GM12878 (cell line): ENCODE measurements around the gene RSPH1. TPM values are rescaled to one million over a fixed set of nuclear protein-coding genes. Genes with fewer than 3 reads are reported as not detected.
A peak's percentile ranks its signal among the peaks of the same experiment; 100 is the strongest.

Source experiments
- ATF2 ChIP-seq: IDR thresholded peaks from 2 replicates; pipeline ENCODE4 v1.6.1; 2012; ENCODE audit warnings: low read length, inconsistent platforms
- CBFB ChIP-seq: IDR thresholded peaks from 2 replicates; pipeline ENCODE4 v1.6.1; 2016; ENCODE audit warnings: antibody characterized with exemption, low read depth
- CREB1 ChIP-seq: IDR thresholded peaks from 2 replicates; pipeline ENCODE4 v1.6.1; 2012; ENCODE audit warnings: low read depth, mild to moderate bottlenecking, inconsistent platforms
- FOS ChIP-seq: IDR thresholded peaks from 3 replicates; pipeline ENCODE4 v1.6.1; 2011; ENCODE audit warnings: borderline replicate concordance; ENCODE audit not compliant: insufficient read length; ENCODE audit errors: extremely low read depth
- FOXM1 ChIP-seq: IDR thresholded peaks from 2 replicates; pipeline ENCODE4 v1.6.1; 2012; ENCODE audit warnings: low read depth, mild to moderate bottlenecking, inconsistent platforms, low read length, moderate library complexity
- GABPA ChIP-seq: IDR thresholded peaks from 2 replicates; pipeline ENCODE4 v1.6.1; 2014; ENCODE audit warnings: antibody characterized with exemption, low read depth, mild to moderate bottlenecking, inconsistent platforms
- IKZF2 ChIP-seq, 2 experiments: fragments of 450-650 bp; IDR thresholded peaks; 2 replicates each; pipeline ENCODE4 v1.6.1; 2017; ENCODE audit warnings: mild to moderate bottlenecking in 2 of 2, moderate library complexity in 2 of 2
- IRF3 ChIP-seq: fragments of 450-650 bp; IDR thresholded peaks from 2 replicates; pipeline ENCODE4 v1.6.1; 2014; ENCODE audit warnings: mild to moderate bottlenecking
- KAT2A ChIP-seq: conservative IDR thresholded peaks from 2 replicates; pipeline ENCODE4 v1.6.1; 2011; ENCODE audit warnings: low read depth, low read length; ENCODE audit not compliant: control insufficient read depth
- LARP7 ChIP-seq: fragments of 450-650 bp; IDR thresholded peaks from 2 replicates; pipeline ENCODE4 v1.6.1; 2017; ENCODE audit warnings: mild to moderate bottlenecking
- MYB ChIP-seq: fragments of 150-350 bp; IDR thresholded peaks from 2 replicates; pipeline ENCODE4 v1.6.1; 2014; ENCODE audit warnings: mild to moderate bottlenecking, low read depth, low read length, borderline replicate concordance
- NFYA ChIP-seq: IDR thresholded peaks from 2 replicates; pipeline ENCODE4 v1.6.1; 2011; ENCODE audit warnings: low read depth, mild to moderate bottlenecking, low read length, improper control_type of control experiment, borderline replicate concordance
- NFYB ChIP-seq: IDR thresholded peaks from 2 replicates; pipeline ENCODE4 v1.6.1; 2011; ENCODE audit warnings: low read depth, mild to moderate bottlenecking, low read length, improper control_type of control experiment, moderate library complexity; ENCODE audit not compliant: insufficient read depth
- NR2C1 ChIP-seq: fragments of 450-650 bp; IDR thresholded peaks from 2 replicates; pipeline ENCODE4 v1.6.1; 2017; ENCODE audit warnings: antibody characterized with exemption, mild to moderate bottlenecking, moderate library complexity
- POLR2A ChIP-seq: IDR thresholded peaks from 2 replicates; pipeline ENCODE4 v1.6.1; 2011; ENCODE audit warnings: low read depth, mild to moderate bottlenecking, low read length
- RAD51 ChIP-seq: fragments of 450-650 bp; IDR thresholded peaks from 2 replicates; pipeline ENCODE4 v1.6.1; 2016; ENCODE audit warnings: moderate library complexity, mild to moderate bottlenecking, inconsistent platforms
- RB1 ChIP-seq: fragments of 450-650 bp; formaldehyde crosslinking; IDR thresholded peaks from 2 replicates; pipeline ENCODE4 v1.6.1; 2017; ENCODE audit warnings: mild to moderate bottlenecking, borderline replicate concordance
- SP1 ChIP-seq: IDR thresholded peaks from one replicate; pipeline ENCODE4 v1.6.1; 2011; ENCODE audit warnings: low read depth, low read length
- TCF12 ChIP-seq: IDR thresholded peaks from 2 replicates; pipeline ENCODE4 v1.6.1; 2011; ENCODE audit warnings: low read depth, mild to moderate bottlenecking, low read length
- USF2 ChIP-seq: IDR thresholded peaks from 2 replicates; pipeline ENCODE4 v1.6.1; 2011; ENCODE audit warnings: low read depth, low read length, improper control_type of control experiment, borderline replicate concordance
- YBX1 ChIP-seq: fragments of 450-650 bp; IDR thresholded peaks from 2 replicates; pipeline ENCODE4 v1.6.1; 2016; ENCODE audit warnings: antibody characterized with exemption
- YY1 ChIP-seq: IDR thresholded peaks from 2 replicates; pipeline ENCODE4 v1.6.1; 2011; ENCODE audit warnings: low read depth, mild to moderate bottlenecking, low read length
- ZBED1 ChIP-seq: IDR thresholded peaks from 2 replicates; pipeline ENCODE4 v1.6.1; 2016; ENCODE audit warnings: borderline replicate concordance
- ZNF687 ChIP-seq: fragments of 450-650 bp; IDR thresholded peaks from 2 replicates; pipeline ENCODE4 v1.6.1; 2017; ENCODE audit warnings: mild to moderate bottlenecking, moderate library complexity
- polyA plus RNA-seq, 11 experiments: library from polyadenylated mRNA; depleted of rRNA in 4 of 11; unstranded in 6 of 11; stranded (reverse) in 5 of 11; fragments of >200 nt; fragmentation: Nextera tagmentation in 4 of 11; fragmentation: Illumina TruSeq in 1 of 11; extraction: Ambion mirVana in 4 of 11; extraction: Trizol in 1 of 11; gene quantifications; 1 replicate in 1 of 11; 2 replicates in 10 of 11; pipeline versions ENCODE4 v1.2.1 to v1.2.3, GENCODE V29; 2011 to 2016; ENCODE audit warnings: inconsistent platforms in 2 of 11, missing spikeins in 2 of 11, low read depth in 1 of 11
- total RNA-seq, 4 experiments: library from RNA; depleted of rRNA in 3 of 4; stranded (reverse); fragments of >200 nt in 3 of 4; fragmentation: Illumina TruSeq in 1 of 4; extraction: Trizol in 1 of 4; gene quantifications; 2 replicates each; pipeline versions ENCODE4 v1.2.1 to v1.2.3, GENCODE V29; 2013 to 2021

The RSPH1 gene
- total and polyA plus RNA-seq, 10 of the 15 experiments (the other 5 are each of a cell fraction or from before 2014, with no cell fraction given) = 0.11 to 1.4 (median 0.38) TPM

GRCh38 chr21:42534421-42535378 lies 38.7 kb upstream of the RSPH1 start (continued):
- TF ChIP-seq RAD51 (peak; percentile 80), USF2 (0 out of 2 replicates have a peak, but pooled peaks have one; percentile 18), FOS (no peak), KAT2A (no peak), IKZF2 (IDR thresholded peaks at IDR 0.05) (peak; percentile 93; a peak in 3 of 4 replicates), NR2C1 (no peak; the same call in 1 of the 2 replicates), LARP7 (peak; percentile 49; the same call in 1 of the 2 replicates), CREB1 (no peak), CBFB (0 out of 2 replicates have a peak, but pooled peaks have one; percentile 40), YY1 (no peak), POLR2A (peak; percentile 39; the same call in 1 of the 2 replicates), NFYA (no peak), ZBED1 (peak; percentile 72; the same call in 1 of the 2 replicates), ZNF687 (peak; percentile 86), TCF12 (peak; percentile 94), SP1 (peak; percentile 53), MYB (peak; percentile 85), IRF3 (no peak), ATF2 (no peak), GABPA (no peak), NFYB (no peak), FOXM1 (no peak), RB1 (no peak; the same call in 1 of the 2 replicates), YBX1 (no peak)
